Adrenal gland (tissue), 12 donors: ENCODE measurements around the gene TIGD2. TPM values are rescaled to one million over a fixed set of nuclear protein-coding genes. Genes with fewer than 3 reads are reported as not detected.

Experiments used
- DNase-seq, 7 donors: peaks; one replicate each; pipeline ENCODE4 v3.0.0-alpha.2; 2019 to 2020
- H3K27ac ChIP-seq, 5 donors: fragments of 200-600 bp; sonication (generic) in 4 of 5; 1 replicate in 3 of 5; 2 replicates in 2 of 5; pipeline versions ENCODE4 v1.5.1 to v1.8.0; 2016 to 2020; ENCODE audit warnings: mild to moderate bottlenecking in 1 of 5
- H3K27me3 ChIP-seq: fragments of 200-600 bp; 2 replicates; pipeline ENCODE4 v1.8.0; 2021
- H3K36me3 ChIP-seq, 2 donors: fragments of 200-600 bp; replicated peaks in 1 of 2; 1 replicate in 1 of 2; 2 replicates in 1 of 2; pipeline versions ENCODE4 v1.5.1 to v1.8.0; 2018 to 2022
- H3K4me1 ChIP-seq, 2 donors: fragments of 200-600 bp; replicated peaks in 1 of 2; 1 replicate in 1 of 2; 2 replicates in 1 of 2; pipeline versions ENCODE4 v1.5.1 to v1.8.0; 2018 to 2021
- H3K4me3 ChIP-seq, 4 donors: fragments of 200-600 bp; sonication (generic) in 3 of 4; one replicate each; pipeline ENCODE4 v1.5.1; 2016 to 2018
- H3K9me3 ChIP-seq, 3 donors: fragments of 200-600 bp; sonication (generic) in 1 of 3; replicated peaks in 1 of 3; 1 replicate in 2 of 3; 2 replicates in 1 of 3; pipeline versions ENCODE4 v1.5.1 to v1.8.0; 2016 to 2021
- CTCF ChIP-seq, 6 experiments: fragments of 450-650 bp in 4 of 6; fragments of 200-600 bp in 2 of 6; sonication (generic) in 1 of 6; IDR thresholded peaks; 1 replicate in 5 of 6; 2 replicates in 1 of 6; pipeline versions ENCODE4 v1.5.1 to v1.8.0; 2016 to 2021; ENCODE audit warnings: antibody characterized with exemption in 6 of 6, mild to moderate bottlenecking in 2 of 6, moderate library complexity in 1 of 6
- POLR2A ChIP-seq, 2 donors: fragments of 450-650 bp; IDR thresholded peaks; one replicate each; pipeline ENCODE4 v1.6.1; 2017; ENCODE audit warnings: antibody characterized with exemption in 2 of 2, mild to moderate bottlenecking in 2 of 2, moderate library complexity in 1 of 2
- WGBS, 4 donors: extraction: QIAGEN DNeasy Blood & Tissue Kit in 2 of 4; methylation state at CpG; one replicate each; pipeline versions ENCODE4 v1.1.5 to v1.1.7; 2013 to 2017; 5-methylcytosine and 5-hydroxymethylcytosine counted together
- intact Hi-C, 2 donors: fragments of 100-400 bp; cut with DNase I; formaldehyde crosslinking; loops; one replicate each; pipeline versions ENCODE4 v1.14.1 to v1.15.0; 2022 to 2023
- polyA plus RNA-seq, 3 donors: library from polyadenylated mRNA; stranded (reverse); fragments of 200-250 nt in 2 of 3; fragments of 350-450 nt in 1 of 3; fragmentation: Illumina TruSeq in 1 of 3; extraction: RNeasy Lipid Tissue Mini Kit (QIAGEN cat#74804) in 1 of 3; gene quantifications; one replicate each; pipeline ENCODE4 v1.2.3, GENCODE V29; 2013 to 2014
- small RNA-seq, 2 donors: library from RNA; depleted of rRNA; stranded (forward); fragments of <200 nt; gene quantifications; one replicate each; pipeline ENCODE3, GENCODE V24; 2016
- total RNA-seq, 9 donors: library from RNA; depleted of rRNA in 4 of 9; stranded (reverse); fragments of >200 nt in 4 of 9; fragments of 120-200 nt in 1 of 9; fragmentation: NEBNext Ultra II Directional in 1 of 9; extraction: Animal tissue kit (Norgen Biotek cat#: 25700) in 1 of 9; gene quantifications; one replicate each; pipeline versions ENCODE4 v1.1.0 to v1.2.4, GENCODE V29; 2013 to 2023
- donor health status: healthy with polysubstance abuse.
- donor health status: Bipolar disorder and iron deficiency.
- donor health status: DM: yes; HTN: yes; CAD: no.
- donor health status: DM: no; HTN: no; CAD: no.
- donor health status: DM: no; HTN: no; CAD: no.
- donor health status: DM: yes; HTN: yes; CAD: no.

Gene TIGD2
- total and polyA plus RNA-seq, 12 donors: 1.4 to 8.8 (median 4.2) TPM

GRCh38 chr4:89161841-89162240 lies 50.5 kb downstream of the TIGD2 start:
- DNase-seq: no peak
- Histone ChIP-seq H3K4me3 (no peak overlapping the region), H3K9me3 (no peaks in the 10 kb centered on the region), H3K27me3 (no peaks in the 10 kb centered on the region), H3K4me1 (no peaks in the 10 kb centered on the region), H3K27ac (no peak overlapping the region), H3K36me3 (no peaks in the 10 kb centered on the region)
- intact Hi-C loops: no loop called here
- WGBS, 4 donors: 89 to 99% (median 95%) methylated on average over 2 of the region's 2 CpGs
- TF ChIP-seq CTCF (IDR thresholded peaks at IDR 0.05): no peak
- no peak for TF ChIP-seq POLR2A (IDR thresholded peaks at IDR 0.05)

- Histone ChIP-seq H3K27ac (no peak overlapping the region), H3K36me3 (no peaks in the 10 kb centered on the region), H3K9me3 (no peaks in the 10 kb centered on the region), H3K4me3 (no peak overlapping the region), H3K27me3 (no peaks in the 10 kb centered on the region), H3K4me1 (no peaks in the 10 kb centered on the region)
- TF ChIP-seq POLR2A (IDR thresholded peaks at IDR 0.05) (no peak), CTCF (IDR thresholded peaks at IDR 0.05) (no peak)
- intact Hi-C loops: no loop called here
- whole genome bisulfite sequencing, 4 donors: 66 to 67% (median 66%) methylated on average over 3 of the region's 3 CpGs
- no peak for DNase-seq
Measured at GRCh38 chr4:89162496-89162895, 51.2 kb downstream of the TIGD2 start.

- no peak for DNase-seq
- Histone ChIP-seq H3K4me3 (no peak overlapping the region), H3K27ac (no peak overlapping the region), H3K9me3 (no peaks in the 10 kb centered on the region), H3K27me3 (no peaks in the 10 kb centered on the region), H3K36me3 (no peaks in the 10 kb centered on the region), H3K4me1 (no peaks in the 10 kb centered on the region)
- WGBS, 4 donors: 82 to 93% (median 85%) methylated on average over 4 of the region's 4 CpGs
- intact Hi-C loops: no loop called here
- TF ChIP-seq CTCF (IDR thresholded peaks at IDR 0.05) (no peak), POLR2A (IDR thresholded peaks at IDR 0.05) (no peak)
Measured at GRCh38 chr4:89162987-89163386, 51.7 kb downstream of the TIGD2 start.

- intact Hi-C loops: no loop called here
- H3K36me3 ChIP-seq: no peaks in the 10 kb centered on the region
Measured at GRCh38 chr4:89164400-89164799, 53.1 kb downstream of the TIGD2 start.

More at GRCh38 chr4:89164400-89164799, 53.1 kb downstream of the TIGD2 start:
- no peak for TF ChIP-seq CTCF (IDR thresholded peaks at IDR 0.05)
- no peak for TF ChIP-seq POLR2A (IDR thresholded peaks at IDR 0.05)
- Histone ChIP-seq H3K27ac (no peak overlapping the region), H3K4me3 (no peak overlapping the region), H3K9me3 (no peaks in the 10 kb centered on the region), H3K27me3 (no peaks in the 10 kb centered on the region), H3K4me1 (no peaks in the 10 kb centered on the region)
- WGBS, 4 donors: 35 to 58% (median 44%) methylated on average over 2 of the region's 2 CpGs
- DNase-seq: no peak

Small RNAs within 50 kb of the gene (small RNA-seq; reads per million reads assigned to genes)
- 0 reads per million in 2 donors for gene RNU6-907P

Other genes starting within 250 kb of the TIGD2 start
- 10 to 100 TPM; 27.1 to 61.6 (median 36.8) TPM for gene FAM13A, start 54.3 kb upstream of the TIGD2 start, total RNA-seq
- gene FAM13A, start 54.3 kb upstream of the TIGD2 start, polyA plus RNA-seq: 10 to 100 TPM; 10.1 to 21.1 (median 13.6) TPM
- 1 to 10 TPM in 8 of 9 donors, under 1 TPM in 1; 0.67 to 4.6 (median 2.6) TPM for gene GPRIN3, start 196.3 kb downstream of the TIGD2 start, total RNA-seq
- gene GPRIN3, start 196.3 kb downstream of the TIGD2 start, polyA plus RNA-seq: under 1 TPM; 0.47 to 0.82 (median 0.80) TPM